Skeletal muscle cell (primary cell): ENCODE measurements around the gene RUNX3.

Source experiments
- DNase-seq: peaks from one replicate; pipeline ENCODE4 v3.0.0-alpha.2; 2010; ENCODE audit warnings: low read depth
- H3K4me3 ChIP-seq: 2 replicates; pipeline ENCODE4 v1.5.1; 2011; ENCODE audit warnings: low read depth, mild to moderate bottlenecking, control low read depth, low read length, moderate library complexity

The RUNX3 gene

DNA sequence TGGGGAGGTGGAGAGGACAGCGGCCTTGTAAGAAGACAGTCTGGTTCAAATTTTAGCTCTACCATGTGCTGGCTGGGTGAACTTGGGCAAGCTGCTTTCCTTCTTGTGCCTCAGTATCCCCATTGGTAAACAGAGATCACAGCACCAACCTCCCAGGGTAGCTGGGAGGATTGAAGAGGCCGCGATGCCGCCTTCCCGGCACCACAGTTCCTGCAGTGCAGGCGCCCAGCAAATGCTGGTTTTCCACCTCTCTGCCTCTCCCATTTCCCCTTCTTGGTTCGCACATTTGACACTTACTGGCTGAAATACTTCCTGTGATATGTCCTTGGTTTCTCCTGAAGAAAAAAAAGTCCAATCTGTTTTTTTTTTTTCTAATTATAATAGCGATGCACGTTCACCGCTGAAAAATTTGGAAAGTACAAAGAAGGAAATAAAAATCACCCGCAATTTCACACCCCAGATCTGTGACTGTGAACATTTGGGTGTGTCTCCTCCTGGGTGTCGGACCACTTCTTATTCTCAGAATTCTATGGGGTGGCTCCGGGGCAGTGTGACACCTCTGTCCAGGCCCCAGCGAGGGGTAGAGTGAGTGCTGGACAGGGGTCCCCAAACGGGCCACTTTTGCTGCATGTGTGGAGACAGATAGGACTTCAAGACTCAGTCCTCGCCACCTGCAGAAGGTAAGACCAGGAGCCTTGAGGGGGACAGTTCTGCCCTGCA is 73.1 kb downstream of the RUNX3 start:
- no peak for DNase-seq
- H3K4me3 ChIP-seq = no peak overlapping the region

- DNase-seq = no peak
- no peak overlapping the region for H3K4me3 ChIP-seq
Measured at GRCh38 chr1:24855474-24855873, 74.6 kb downstream of the RUNX3 start.

DNA sequence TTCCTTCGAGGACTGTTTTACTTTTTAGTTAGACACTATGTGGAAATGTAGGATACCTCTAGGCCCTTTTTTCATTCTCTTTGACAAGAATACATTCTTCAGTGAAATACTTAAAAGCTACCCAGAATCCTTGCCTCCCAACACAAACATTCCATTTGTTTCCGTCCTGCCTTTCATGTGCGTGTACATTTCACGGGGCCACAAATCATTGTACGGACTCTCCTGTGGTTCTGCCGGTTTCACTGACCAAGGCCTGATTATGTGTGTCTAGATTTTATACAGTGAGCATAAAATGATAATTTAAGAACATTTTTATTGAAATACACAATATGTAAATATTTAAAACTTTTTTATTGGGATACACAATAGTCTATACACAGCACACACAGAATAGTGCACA is 76.4 kb downstream of the RUNX3 start:
- no peak overlapping the region for H3K4me3 ChIP-seq
- DNase-seq = no peak

DNA sequence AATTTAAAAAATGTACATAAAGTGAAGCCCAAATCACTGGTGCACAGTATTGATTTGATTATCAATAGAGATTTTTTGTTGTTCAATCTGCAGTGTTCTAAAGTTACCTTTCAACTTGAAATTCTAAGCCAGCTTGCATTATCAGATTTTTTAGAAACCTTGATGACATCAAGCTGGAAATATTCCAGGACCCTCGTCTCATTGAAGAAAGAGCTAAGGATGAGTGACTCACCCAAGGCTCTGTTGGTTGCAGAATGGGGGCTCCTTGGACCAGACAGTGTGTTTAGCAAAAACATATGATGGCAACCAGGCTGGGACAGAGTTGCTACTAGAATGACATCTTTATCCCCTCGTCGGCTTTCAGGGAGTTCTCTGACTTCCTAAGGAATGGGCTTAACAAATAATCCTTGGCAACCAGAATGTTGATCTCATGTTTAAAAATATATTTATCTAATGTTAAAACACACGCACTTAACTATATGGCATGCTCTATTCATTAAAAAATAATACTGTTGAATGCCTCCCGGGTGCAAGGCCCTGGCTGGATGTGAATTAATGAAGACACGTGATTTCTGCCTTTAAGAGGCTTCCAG is 79.7 kb downstream of the RUNX3 start:
- no peak for DNase-seq
- no peak overlapping the region for H3K4me3 ChIP-seq

- DNase-seq = no peak
Measured at GRCh38 chr1:24849672-24850295, 80.3 kb downstream of the RUNX3 start.

More at GRCh38 chr1:24849672-24850295, 80.3 kb downstream of the RUNX3 start:
- H3K4me3 ChIP-seq = no peak overlapping the region
